Epithelial cell of proximal tubule (primary cell): ENCODE results near the gene OR10H4. TPM values are rescaled to one million over a fixed set of nuclear protein-coding genes. Genes with fewer than 3 reads are reported as not detected.
"Not testable (repeated sequence)": the region's sequence is repeated elsewhere in the genome, so short reads cannot be mapped to it uniquely, and the experiment has no call there.

ENCODE experiments used
- DNase-seq: peaks from one replicate; pipeline ENCODE4 v3.0.0-alpha.2; 2011; ENCODE audit warnings: low read depth
- H3K4me3 ChIP-seq: 2 replicates; pipeline ENCODE4 v1.5.1; 2011; ENCODE audit warnings: low read depth, mild to moderate bottlenecking, low read length
- total RNA-seq: library from RNA; depleted of rRNA; stranded (reverse); fragments of >200 nt; gene quantifications from 2 replicates; pipeline ENCODE4 v1.2.3, GENCODE V29; 2015
- TF ChIP-seq, protein P1 (sequence below): conservative IDR thresholded peaks from 2 replicates; pipeline ENCODE4 v1.5.1; 2012; ENCODE audit warnings: low read depth, mild to moderate bottlenecking, low read length

OR10H4 gene
- total RNA-seq, 1 donor from 2014 or later: not detected

DNA sequence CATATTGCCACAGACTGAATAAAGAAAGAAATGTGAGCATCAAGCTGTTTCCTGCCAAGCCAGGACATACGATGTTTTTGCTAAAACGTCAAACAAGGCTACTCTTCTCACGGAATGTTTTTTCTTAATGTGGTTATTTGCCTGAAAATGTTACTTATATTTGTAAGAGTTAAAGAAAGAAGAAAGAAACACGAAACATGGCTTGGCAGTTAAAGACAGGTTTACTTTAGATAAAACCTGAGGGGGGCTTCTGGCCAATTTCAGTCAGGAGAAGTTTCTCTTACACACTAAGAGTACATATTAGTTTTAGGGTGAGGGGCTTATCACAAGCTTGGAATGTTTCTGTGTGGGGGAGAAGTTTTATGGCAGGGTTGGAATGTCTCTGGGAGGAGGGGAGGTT lies 4.4 kb upstream of the OR10H4 start:
- H3K4me3 ChIP-seq: no peak overlapping the region
- TF ChIP-seq, protein P1, sequence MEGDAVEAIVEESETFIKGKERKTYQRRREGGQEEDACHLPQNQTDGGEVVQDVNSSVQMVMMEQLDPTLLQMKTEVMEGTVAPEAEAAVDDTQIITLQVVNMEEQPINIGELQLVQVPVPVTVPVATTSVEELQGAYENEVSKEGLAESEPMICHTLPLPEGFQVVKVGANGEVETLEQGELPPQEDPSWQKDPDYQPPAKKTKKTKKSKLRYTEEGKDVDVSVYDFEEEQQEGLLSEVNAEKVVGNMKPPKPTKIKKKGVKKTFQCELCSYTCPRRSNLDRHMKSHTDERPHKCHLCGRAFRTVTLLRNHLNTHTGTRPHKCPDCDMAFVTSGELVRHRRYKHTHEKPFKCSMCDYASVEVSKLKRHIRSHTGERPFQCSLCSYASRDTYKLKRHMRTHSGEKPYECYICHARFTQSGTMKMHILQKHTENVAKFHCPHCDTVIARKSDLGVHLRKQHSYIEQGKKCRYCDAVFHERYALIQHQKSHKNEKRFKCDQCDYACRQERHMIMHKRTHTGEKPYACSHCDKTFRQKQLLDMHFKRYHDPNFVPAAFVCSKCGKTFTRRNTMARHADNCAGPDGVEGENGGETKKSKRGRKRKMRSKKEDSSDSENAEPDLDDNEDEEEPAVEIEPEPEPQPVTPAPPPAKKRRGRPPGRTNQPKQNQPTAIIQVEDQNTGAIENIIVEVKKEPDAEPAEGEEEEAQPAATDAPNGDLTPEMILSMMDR: no peak

GRCh38 chr19:15945301-15945700 lies 3.5 kb upstream of the OR10H4 start:
- no peak overlapping the region for H3K4me3 ChIP-seq
- TF ChIP-seq, protein P1: no peak
- no peak for DNase-seq

More for the DNA sequence above, 4.4 kb upstream of the OR10H4 start:
- no peak for DNase-seq

GRCh38 chr19:15954820-15955219 lies 6.0 kb downstream of the OR10H4 start:
- TF ChIP-seq, protein P1: no peak
- DNase-seq: no peak
- no peak overlapping the region for H3K4me3 ChIP-seq

- no peak for DNase-seq
- TF ChIP-seq, protein P1: no peak
These were observed 13.5 kb downstream of the OR10H4 start for GRCh38 chr19:15962319-15962718.

DNA sequence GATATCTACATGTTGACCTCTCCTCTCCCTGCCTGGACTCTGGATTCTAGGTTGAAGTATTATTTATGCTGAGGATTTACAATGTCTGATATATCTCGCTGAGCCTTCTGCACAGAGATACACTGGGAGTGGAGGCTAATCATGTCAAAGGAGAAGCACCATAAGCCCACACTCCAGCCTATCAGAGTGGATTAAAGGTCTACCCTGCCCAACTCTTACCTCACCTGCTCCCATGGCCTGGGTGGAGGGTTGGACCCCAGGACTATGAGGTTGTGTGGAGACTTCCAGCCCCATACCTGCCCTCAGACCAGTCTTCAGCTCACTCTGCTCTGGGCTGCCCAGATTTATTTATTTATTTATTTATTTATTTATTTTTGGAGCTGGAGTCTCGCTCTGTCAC lies 15.4 kb downstream of the OR10H4 start:
- TF ChIP-seq, protein P1: no peak
- no peak overlapping the region for H3K4me3 ChIP-seq
- no peak for DNase-seq

More at GRCh38 chr19:15962319-15962718, 13.5 kb downstream of the OR10H4 start:
- no peak overlapping the region for H3K4me3 ChIP-seq

GRCh38 chr19:15971224-15971780 lies 22.5 kb downstream of the OR10H4 start:
- no peak overlapping the region for H3K4me3 ChIP-seq
- TF ChIP-seq, protein P1: peak; percentile 36
- DNase-seq: no peak

DNA sequence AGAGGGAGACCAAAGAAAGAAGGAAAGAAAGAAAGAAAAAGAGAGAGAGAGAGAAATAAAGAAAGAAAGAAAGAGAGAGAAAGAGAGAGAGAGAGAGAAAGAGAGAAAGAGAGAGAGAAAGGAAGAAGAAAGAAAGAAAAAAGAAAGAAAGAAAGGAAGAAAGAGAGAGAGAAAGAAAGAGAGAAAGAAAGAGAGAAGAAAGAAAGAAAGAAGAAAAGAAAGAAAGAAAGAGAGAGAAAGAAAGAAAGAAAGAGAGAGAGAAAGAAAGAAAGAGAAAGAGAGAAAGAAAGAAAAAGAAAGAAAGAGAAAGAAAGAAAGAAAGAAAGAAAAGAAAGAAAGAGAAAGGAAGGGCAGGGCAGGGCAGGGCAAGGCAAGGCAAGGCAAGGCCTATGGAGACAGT lies 23.2 kb downstream of the OR10H4 start:
- not testable (repeated sequence) for DNase-seq, H3K4me3 ChIP-seq
